HCT116 (cell line): ENCODE measurements around the gene IRX6. TPM values are rescaled to one million over a fixed set of nuclear protein-coding genes. Genes with fewer than 3 reads are reported as not detected.

ENCODE experiments used
- ATAC-seq: fragments of 200-7000 bp; cut with Tn5 transposase; 2 replicates; pipeline ENCODE4 v1.9.1; 2020; ENCODE audit warnings: mild to moderate bottlenecking, moderate library complexity
- BruUV-seq: library from RNA; stranded (reverse); fragments of 400-500 nt; replicated peaks from 2 replicates; lab custom pipeline; 2021; lab: Mats Ljungman, UMichigan
- CTCF ChIA-PET: fragments of 300-600 bp; sonication (Branson Sonifier 250); formaldehyde crosslinking; loops from one replicate; lab custom pipeline; 2021; ENCODE audit warnings: antibody characterized with exemption; lab: Charles Lee
- POLR2A ChIA-PET: fragments of 300-600, 350-600 bp; sonication (Branson Sonifier 250); formaldehyde crosslinking; loops from one replicate; lab custom pipeline; 2021; ENCODE audit warnings: antibody characterized with exemption; lab: Charles Lee
- RAD21 ChIA-PET, 2 experiments: fragments of 300-600 bp; sonication (Branson Sonifier 250); formaldehyde crosslinking; loops; one replicate each; lab custom pipeline; 2023; ENCODE audit warnings: low total read pairs in 2 of 2; ENCODE audit not compliant: uncharacterized antibody in 2 of 2, unreplicated experiment in 2 of 2, low non-redundant PET in 1 of 2; lab: Charles Lee
- DNase-seq: peaks from one replicate; pipeline ENCODE4 v3.0.0-alpha.2; 2010; ENCODE audit warnings: low read depth, low spot score
- H2AFZ ChIP-seq: fragments of 200-600 bp; shearing (Covaris generic), sonication (generic); 2 replicates; pipeline ENCODE4 v1.6.1; 2017; ENCODE audit warnings: low read depth, mixed run types, mixed read lengths, antibody characterized with exemption, low read length; ENCODE audit not compliant: poor library complexity, severe bottlenecking
- H3K27ac ChIP-seq: 2 replicates; pipeline ENCODE4 v1.5.1; 2012; ENCODE audit warnings: low read depth, low read length
- H3K27me3 ChIP-seq: fragments of 200-600 bp; sonication (generic); 2 replicates; pipeline ENCODE4 v1.6.1; 2016; ENCODE audit warnings: mixed run types, low read length, mixed read lengths; ENCODE audit not compliant: insufficient read depth
- H3K36me3 ChIP-seq, 2 experiments: fragments of 200-500 bp in 1 of 2; fragments of 200-600 bp in 1 of 2; sonication (Bioruptor generic) in 1 of 2; sonication (generic) in 1 of 2; 2 replicates each; pipeline versions ENCODE4 v1.5.1 to v1.6.1; 2014 to 2016; ENCODE audit warnings: low read length in 2 of 2, inconsistent platforms in 1 of 2, mixed read lengths in 1 of 2, mixed run types in 1 of 2; ENCODE audit not compliant: insufficient read depth in 2 of 2, control insufficient read depth in 1 of 2
- H3K4me1 ChIP-seq, 2 experiments: fragments of 200-600 bp in 1 of 2; sonication (generic) in 1 of 2; 2 replicates each; pipeline versions ENCODE4 v1.5.1 to v1.6.1; 2012 to 2017; ENCODE audit warnings: low read length in 2 of 2, inconsistent platforms in 1 of 2, mild to moderate bottlenecking in 1 of 2, mixed read lengths in 1 of 2, mixed run types in 1 of 2, moderate library complexity in 1 of 2; ENCODE audit not compliant: insufficient read depth in 2 of 2, control insufficient read depth in 1 of 2
- H3K4me2 ChIP-seq: fragments of 200-600 bp; sonication (generic); 2 replicates; pipeline ENCODE4 v1.6.1; 2017; ENCODE audit warnings: mixed run types, low read length, mixed read lengths
- H3K4me3 ChIP-seq, 2 experiments: fragments of 200-600 bp in 1 of 2; sonication (generic) in 1 of 2; replicated peaks in 1 of 2; 2 replicates each; pipeline ENCODE4 v1.5.1; 2011 to 2016; ENCODE audit warnings: low read length in 2 of 2, control low read depth in 1 of 2, low read depth in 1 of 2, mild to moderate bottlenecking in 1 of 2, mixed read lengths in 1 of 2, mixed run types in 1 of 2
- H3K79me2 ChIP-seq: fragments of 200-600 bp; sonication (generic); 2 replicates; pipeline ENCODE4 v1.6.1; 2017; ENCODE audit warnings: mild to moderate bottlenecking, mixed run types, low read length, moderate library complexity, mixed read lengths; ENCODE audit not compliant: insufficient read depth
- H3K9ac ChIP-seq: fragments of 200-600 bp; sonication (generic); 2 replicates; pipeline ENCODE4 v1.6.1; 2016; ENCODE audit warnings: low read length, mixed read lengths
- H3K9me2 ChIP-seq: fragments of 200-600 bp; sonication (generic), shearing (Covaris generic); 2 replicates; pipeline ENCODE4 v1.6.1; 2017; ENCODE audit warnings: mixed run types, mild to moderate bottlenecking, moderate library complexity; ENCODE audit not compliant: insufficient read depth
- H3K9me3 ChIP-seq, 2 experiments: fragments of 200-500 bp in 1 of 2; fragments of 200-600 bp in 1 of 2; sonication (Bioruptor generic) in 1 of 2; sonication (generic) in 1 of 2; 2 replicates each; pipeline ENCODE4 v1.6.1; 2014 to 2017; ENCODE audit warnings: low read length in 2 of 2, mixed read lengths in 2 of 2, inconsistent platforms in 1 of 2, low read depth in 1 of 2, mild to moderate bottlenecking in 1 of 2, mixed run types in 1 of 2, moderate library complexity in 1 of 2; ENCODE audit not compliant: control insufficient read depth in 1 of 2, insufficient read depth in 1 of 2
- H4K20me1 ChIP-seq: fragments of 200-600 bp; sonication (generic), shearing (Covaris generic); 2 replicates; pipeline ENCODE4 v1.6.1; 2017; ENCODE audit warnings: mixed run types, mild to moderate bottlenecking, moderate library complexity; ENCODE audit not compliant: insufficient read depth
- CBX3 ChIP-seq: IDR thresholded peaks from 2 replicates; pipeline ENCODE4 v1.6.1; 2012; ENCODE audit warnings: low read depth
- EGR1 ChIP-seq: IDR thresholded peaks from 2 replicates; pipeline ENCODE4 v1.6.1; 2012; ENCODE audit warnings: low read depth
- ELF1 ChIP-seq: IDR thresholded peaks from 2 replicates; pipeline ENCODE4 v1.6.1; 2012; ENCODE audit warnings: low read depth, borderline replicate concordance
- EZH2 ChIP-seq: fragments of 200-600 bp; sonication (generic); IDR thresholded peaks from 2 replicates; pipeline ENCODE4 v1.6.1; 2017; ENCODE audit warnings: antibody characterized with exemption, mixed run types
- EZH2phosphoT487 ChIP-seq: fragments of 200-600 bp; IDR thresholded peaks from 2 replicates; pipeline ENCODE4 v1.6.1; 2018; ENCODE audit warnings: antibody characterized with exemption, borderline replicate concordance
- FOSL1 ChIP-seq: IDR thresholded peaks from 2 replicates; pipeline ENCODE4 v1.6.1; 2012; ENCODE audit warnings: low read depth
- POLR2AphosphoS5 ChIP-seq: IDR thresholded peaks from 2 replicates; pipeline ENCODE4 v1.6.1; 2011; ENCODE audit warnings: mild to moderate bottlenecking, low read depth, low read length, moderate library complexity
- SP1 ChIP-seq: IDR thresholded peaks from 2 replicates; pipeline ENCODE4 v1.6.1; 2012; ENCODE audit warnings: low read depth
- SRF ChIP-seq: IDR thresholded peaks from 2 replicates; pipeline ENCODE4 v1.6.1; 2012; ENCODE audit warnings: low read depth
- TCF7L2 ChIP-seq: IDR thresholded peaks from 2 replicates; pipeline ENCODE4 v1.7.0; 2011; ENCODE audit warnings: borderline replicate concordance, inconsistent platforms; ENCODE audit not compliant: insufficient read depth, insufficient read length; ENCODE audit errors: extremely low read depth
- YY1 ChIP-seq: IDR thresholded peaks from 2 replicates; pipeline ENCODE4 v1.6.1; 2011; ENCODE audit warnings: low read length, low read depth, moderate library complexity, mild to moderate bottlenecking; ENCODE audit not compliant: insufficient replicate concordance; ENCODE audit errors: extremely low read depth
- ZFX ChIP-seq: fragments of 450-650 bp; IDR thresholded peaks from 2 replicates; pipeline ENCODE4 v1.6.1; 2017
- ZNF274 ChIP-seq: fragments of 200-500 bp; sonication (Bioruptor generic); IDR thresholded peaks from 2 replicates; pipeline ENCODE4 v1.6.1; 2014; ENCODE audit warnings: mild to moderate bottlenecking, low read depth, low read length, inconsistent platforms
- intact Hi-C: fragments of 100-400 bp; cut with micrococcal nuclease; formaldehyde crosslinking; loops from 2 replicates; pipeline ENCODE4 v1.10.0; 2022
- total RNA-seq: library from RNA; stranded (reverse); gene quantifications from one replicate; pipeline ENCODE4 v1.2.1, GENCODE V29; 2021; ENCODE audit not compliant: unreplicated experiment
- TF ChIP-seq, protein P1 (sequence below): IDR thresholded peaks from 2 replicates; pipeline ENCODE4 v1.6.1; 2012
- TF ChIP-seq, protein P2 (sequence below): IDR thresholded peaks from 2 replicates; pipeline ENCODE4 v1.6.1; 2012
- TF ChIP-seq, protein P3 (sequence below): IDR thresholded peaks from 2 replicates; pipeline ENCODE4 v1.6.1; 2012; ENCODE audit warnings: low read depth
- TF ChIP-seq, protein P4 (sequence below), 3 experiments: fragments of 200-600 bp in 1 of 3; sonication (generic) in 1 of 3; IDR thresholded peaks in 2 of 3; conservative IDR thresholded peaks in 1 of 3; 2 replicates each; pipeline ENCODE4 v1.5.1; 2012 to 2017; ENCODE audit warnings: low read depth in 2 of 3, low read length in 2 of 3, antibody characterized with exemption in 1 of 3, borderline replicate concordance in 1 of 3, control low read depth in 1 of 3, mild to moderate bottlenecking in 1 of 3, mixed read lengths in 1 of 3, mixed run types in 1 of 3, moderate library complexity in 1 of 3; ENCODE audit not compliant: insufficient read depth in 1 of 3

Gene IRX6
- total RNA-seq, 1 experiment from 2014 or later = not detected

DNA sequence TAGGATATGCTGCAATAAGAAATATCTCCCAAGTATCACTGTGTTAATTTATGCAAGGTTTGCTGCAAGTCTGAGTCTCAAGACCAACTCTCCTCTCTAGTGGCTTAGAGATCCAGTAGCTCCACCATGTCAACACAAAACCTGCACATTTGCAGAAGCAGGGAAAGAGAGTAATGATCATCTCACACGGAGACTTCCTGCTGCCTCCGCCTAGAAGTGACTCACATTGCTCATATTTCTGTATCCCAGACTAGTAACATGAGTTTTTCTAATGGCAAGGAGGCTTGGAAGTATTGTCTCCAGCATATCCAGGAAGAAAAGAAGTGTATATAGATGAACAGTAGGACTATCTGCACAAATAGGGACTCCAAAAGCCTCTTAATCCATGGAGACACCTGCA, 15.0 kb upstream of the IRX6 start:
- no peaks in the 10 kb centered on the region for H4K20me1 ChIP-seq
- H3K79me2 ChIP-seq = no peaks in the 10 kb centered on the region
- no peaks in the 10 kb centered on the region for H3K4me1 ChIP-seq
- TF ChIP-seq, protein P1, sequence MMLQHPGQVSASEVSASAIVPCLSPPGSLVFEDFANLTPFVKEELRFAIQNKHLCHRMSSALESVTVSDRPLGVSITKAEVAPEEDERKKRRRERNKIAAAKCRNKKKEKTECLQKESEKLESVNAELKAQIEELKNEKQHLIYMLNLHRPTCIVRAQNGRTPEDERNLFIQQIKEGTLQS = no peak
- TF ChIP-seq FOSL1 (no peak), EGR1 (no peak), EZH2 (no peak), YY1 (no peak), ELF1 (no peak), ZNF274 (no peak), SP1 (no peak), POLR2AphosphoS5 (no peak), EZH2phosphoT487 (no peak), TCF7L2 (no peak), SRF (no peak), ZFX (no peak), CBX3 (no peak)
- TF ChIP-seq, protein P2, sequence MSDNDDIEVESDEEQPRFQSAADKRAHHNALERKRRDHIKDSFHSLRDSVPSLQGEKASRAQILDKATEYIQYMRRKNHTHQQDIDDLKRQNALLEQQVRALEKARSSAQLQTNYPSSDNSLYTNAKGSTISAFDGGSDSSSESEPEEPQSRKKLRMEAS = no peak
- TF ChIP-seq, protein P3, sequence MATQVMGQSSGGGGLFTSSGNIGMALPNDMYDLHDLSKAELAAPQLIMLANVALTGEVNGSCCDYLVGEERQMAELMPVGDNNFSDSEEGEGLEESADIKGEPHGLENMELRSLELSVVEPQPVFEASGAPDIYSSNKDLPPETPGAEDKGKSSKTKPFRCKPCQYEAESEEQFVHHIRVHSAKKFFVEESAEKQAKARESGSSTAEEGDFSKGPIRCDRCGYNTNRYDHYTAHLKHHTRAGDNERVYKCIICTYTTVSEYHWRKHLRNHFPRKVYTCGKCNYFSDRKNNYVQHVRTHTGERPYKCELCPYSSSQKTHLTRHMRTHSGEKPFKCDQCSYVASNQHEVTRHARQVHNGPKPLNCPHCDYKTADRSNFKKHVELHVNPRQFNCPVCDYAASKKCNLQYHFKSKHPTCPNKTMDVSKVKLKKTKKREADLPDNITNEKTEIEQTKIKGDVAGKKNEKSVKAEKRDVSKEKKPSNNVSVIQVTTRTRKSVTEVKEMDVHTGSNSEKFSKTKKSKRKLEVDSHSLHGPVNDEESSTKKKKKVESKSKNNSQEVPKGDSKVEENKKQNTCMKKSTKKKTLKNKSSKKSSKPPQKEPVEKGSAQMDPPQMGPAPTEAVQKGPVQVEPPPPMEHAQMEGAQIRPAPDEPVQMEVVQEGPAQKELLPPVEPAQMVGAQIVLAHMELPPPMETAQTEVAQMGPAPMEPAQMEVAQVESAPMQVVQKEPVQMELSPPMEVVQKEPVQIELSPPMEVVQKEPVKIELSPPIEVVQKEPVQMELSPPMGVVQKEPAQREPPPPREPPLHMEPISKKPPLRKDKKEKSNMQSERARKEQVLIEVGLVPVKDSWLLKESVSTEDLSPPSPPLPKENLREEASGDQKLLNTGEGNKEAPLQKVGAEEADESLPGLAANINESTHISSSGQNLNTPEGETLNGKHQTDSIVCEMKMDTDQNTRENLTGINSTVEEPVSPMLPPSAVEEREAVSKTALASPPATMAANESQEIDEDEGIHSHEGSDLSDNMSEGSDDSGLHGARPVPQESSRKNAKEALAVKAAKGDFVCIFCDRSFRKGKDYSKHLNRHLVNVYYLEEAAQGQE = no peak
- TF ChIP-seq, protein P4, sequence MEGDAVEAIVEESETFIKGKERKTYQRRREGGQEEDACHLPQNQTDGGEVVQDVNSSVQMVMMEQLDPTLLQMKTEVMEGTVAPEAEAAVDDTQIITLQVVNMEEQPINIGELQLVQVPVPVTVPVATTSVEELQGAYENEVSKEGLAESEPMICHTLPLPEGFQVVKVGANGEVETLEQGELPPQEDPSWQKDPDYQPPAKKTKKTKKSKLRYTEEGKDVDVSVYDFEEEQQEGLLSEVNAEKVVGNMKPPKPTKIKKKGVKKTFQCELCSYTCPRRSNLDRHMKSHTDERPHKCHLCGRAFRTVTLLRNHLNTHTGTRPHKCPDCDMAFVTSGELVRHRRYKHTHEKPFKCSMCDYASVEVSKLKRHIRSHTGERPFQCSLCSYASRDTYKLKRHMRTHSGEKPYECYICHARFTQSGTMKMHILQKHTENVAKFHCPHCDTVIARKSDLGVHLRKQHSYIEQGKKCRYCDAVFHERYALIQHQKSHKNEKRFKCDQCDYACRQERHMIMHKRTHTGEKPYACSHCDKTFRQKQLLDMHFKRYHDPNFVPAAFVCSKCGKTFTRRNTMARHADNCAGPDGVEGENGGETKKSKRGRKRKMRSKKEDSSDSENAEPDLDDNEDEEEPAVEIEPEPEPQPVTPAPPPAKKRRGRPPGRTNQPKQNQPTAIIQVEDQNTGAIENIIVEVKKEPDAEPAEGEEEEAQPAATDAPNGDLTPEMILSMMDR (IDR thresholded peaks at IDR 0.05 in 2 of 3, conservative IDR thresholded peaks at IDR 0.05 in 1 of 3; ENCODE audit: borderline replicate concordance in 1 of 3, insufficient read depth in 1 of 3, low read depth in 2 of 3, low read length in 2 of 3) = no peak
- RAD21 ChIA-PET = no interaction called here
- no peak for DNase-seq
- H3K9me2 ChIP-seq = no peaks in the 10 kb centered on the region
- H3K36me3 ChIP-seq = no peaks in the 10 kb centered on the region
- intact Hi-C loops = no loop called here
- H3K27me3 ChIP-seq = peaks cover 35% of the 10 kb centered on the region
- ATAC-seq = no peak
- no peaks in the 10 kb centered on the region for H3K9me3 ChIP-seq
- no peak overlapping the region for H3K4me2 ChIP-seq
- H2AFZ ChIP-seq = no peak overlapping the region
- CTCF ChIA-PET = no interaction called here
- no peak overlapping the region for H3K4me3 ChIP-seq
- POLR2A ChIA-PET = no interaction called here
- H3K9ac ChIP-seq = no peak overlapping the region
- no peak overlapping the region for H3K27ac ChIP-seq
- no TSS peak for BruUV-seq
